Skin epidermis (tissue), 12 donors: ENCODE measurements around the gene EPHA5.

Experiments
- H3K27ac ChIP-seq, 21 experiments: fragments of 200-600 bp; sonication (generic) in 11 of 21; one replicate each; pipeline ENCODE4 v1.5.0; 2020; ENCODE audit warnings: mild to moderate bottlenecking in 3 of 21, inconsistent platforms in 2 of 21, moderate library complexity in 2 of 21
- H3K4me3 ChIP-seq, 7 experiments: fragments of 200-600 bp; sonication (generic) in 2 of 7; one replicate each; pipeline ENCODE4 v1.5.0; 2020; ENCODE audit warnings: inconsistent platforms in 2 of 7, mild to moderate bottlenecking in 2 of 7, moderate library complexity in 1 of 7

The EPHA5 gene

GRCh38 chr4:65515646-65516045 lies 154.6 kb downstream of the EPHA5 start:
- Histone ChIP-seq H3K27ac (no peak overlapping the region), H3K4me3 (no peak overlapping the region)

GRCh38 chr4:65510976-65511375 lies 159.3 kb downstream of the EPHA5 start:
- H3K27ac ChIP-seq: no peak overlapping the region

GRCh38 chr4:65508168-65508567 lies 162.1 kb downstream of the EPHA5 start:
- Histone ChIP-seq H3K27ac (no peak overlapping the region), H3K4me3 (no peak overlapping the region)

More at GRCh38 chr4:65510976-65511375, 159.3 kb downstream of the EPHA5 start:
- no peak overlapping the region for H3K4me3 ChIP-seq

GRCh38 chr4:65502131-65502701 lies 168.1 kb downstream of the EPHA5 start:
- H3K27ac ChIP-seq: no peak overlapping the region

GRCh38 chr4:65498606-65499005 lies 171.7 kb downstream of the EPHA5 start:
- H3K27ac ChIP-seq: no peak overlapping the region
- H3K4me3 ChIP-seq: no peak overlapping the region

More at GRCh38 chr4:65502131-65502701, 168.1 kb downstream of the EPHA5 start:
- H3K4me3 ChIP-seq: no peak overlapping the region

DNA sequence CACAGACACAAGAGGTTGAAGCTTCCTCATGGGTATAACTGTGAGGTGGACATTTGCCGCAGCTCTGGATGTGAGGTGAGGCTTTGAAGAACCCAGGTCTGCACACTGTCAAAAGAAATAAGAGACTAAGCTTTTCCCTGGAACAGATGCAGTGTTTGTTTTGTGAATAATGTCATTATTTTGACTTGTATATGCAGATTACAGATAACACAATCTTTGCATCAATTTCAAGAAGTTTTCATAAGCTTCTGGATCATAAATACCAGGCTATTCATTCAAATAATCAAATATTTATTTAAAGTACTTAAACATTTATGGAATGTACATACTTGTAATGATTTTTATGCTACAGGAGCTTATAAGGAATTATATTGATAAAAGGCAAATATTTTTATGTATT lies 174.8 kb downstream of the EPHA5 start:
- Histone ChIP-seq H3K4me3 (no peak overlapping the region), H3K27ac (no peak overlapping the region)

- Histone ChIP-seq H3K27ac (no peak overlapping the region), H3K4me3 (no peak overlapping the region)
These were observed 187.9 kb downstream of the EPHA5 start for GRCh38 chr4:65482410-65482809.

DNA sequence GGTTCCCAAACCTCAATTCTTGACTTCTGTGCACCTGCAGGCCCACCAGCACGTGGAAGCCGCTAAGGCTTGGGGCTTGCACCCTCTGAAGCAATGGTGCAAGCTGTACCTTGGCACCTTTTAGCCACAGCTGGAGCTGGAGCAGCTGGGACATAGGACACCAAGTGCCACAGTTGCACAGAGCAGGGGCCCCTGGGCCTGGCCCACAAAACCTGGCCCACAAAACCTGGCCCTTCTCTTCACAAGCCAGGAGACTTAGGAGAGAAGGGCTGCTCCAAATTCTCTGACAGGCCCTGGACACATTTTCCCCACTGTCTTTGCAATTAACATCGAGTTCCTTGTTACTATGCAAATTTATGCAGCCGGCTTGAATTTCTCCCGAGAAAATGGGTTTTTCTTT lies 197.8 kb downstream of the EPHA5 start:
- H3K4me3 ChIP-seq: no peak overlapping the region
- no peak overlapping the region for H3K27ac ChIP-seq

DNA sequence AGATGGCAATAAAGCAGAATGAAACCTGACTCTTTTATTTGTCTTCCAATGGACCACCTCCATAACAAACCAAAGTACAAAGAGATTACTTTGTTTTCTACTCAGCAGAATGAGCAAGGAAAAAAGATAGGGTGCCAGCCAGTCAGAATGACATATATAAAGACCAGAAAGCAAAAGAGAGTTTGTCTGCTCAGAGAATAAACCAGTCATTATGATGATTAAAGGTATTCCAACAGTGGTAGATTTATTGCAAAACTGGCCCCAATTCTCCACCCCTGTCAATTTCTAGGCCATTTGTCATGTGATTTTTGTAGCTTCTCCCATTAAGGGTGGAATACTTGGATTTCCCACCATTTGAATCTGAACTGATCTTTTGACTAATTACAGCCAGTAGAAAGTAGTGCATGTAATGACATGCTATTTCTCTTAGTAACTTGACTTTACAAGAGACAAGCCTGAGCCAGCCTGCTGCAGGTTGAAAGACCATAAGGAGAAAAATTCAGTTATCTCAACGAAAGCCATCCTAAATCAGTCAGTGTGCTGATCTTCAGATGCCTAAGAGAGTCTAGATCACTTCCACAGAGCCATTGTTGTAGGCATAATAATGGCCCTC lies 203.1 kb downstream of the EPHA5 start:
- Histone ChIP-seq H3K4me3 (no peak overlapping the region), H3K27ac (no peak overlapping the region)

- H3K4me3 ChIP-seq: no peak overlapping the region
- no peak overlapping the region for H3K27ac ChIP-seq
These were observed 208.5 kb downstream of the EPHA5 start for GRCh38 chr4:65461781-65462180.

DNA sequence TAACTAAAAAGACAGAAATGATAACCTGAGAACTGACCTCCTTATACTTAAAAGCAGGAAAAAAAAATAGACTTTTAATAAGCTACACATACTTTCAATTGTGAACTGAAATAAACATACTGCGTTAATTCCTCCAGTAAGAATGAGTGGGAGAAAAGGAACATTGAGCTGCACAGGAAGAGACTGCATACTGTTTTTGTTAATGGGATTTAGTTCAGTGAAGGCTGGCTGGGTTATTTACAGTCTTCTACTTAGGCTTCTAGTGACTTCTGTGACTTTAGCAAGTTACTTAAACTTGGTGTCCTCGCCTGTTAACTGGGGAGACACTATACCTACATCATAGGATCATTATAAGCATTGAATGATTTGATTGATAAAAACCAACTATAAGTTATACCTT lies 213.3 kb downstream of the EPHA5 start:
- no peak overlapping the region for H3K4me3 ChIP-seq
- H3K27ac ChIP-seq: no peak overlapping the region

GRCh38 chr4:65456579-65456978 lies 213.7 kb downstream of the EPHA5 start:
- no peak overlapping the region for H3K4me3 ChIP-seq
- H3K27ac ChIP-seq: no peak overlapping the region

- no peak overlapping the region for H3K27ac ChIP-seq
- H3K4me3 ChIP-seq: no peak overlapping the region
These were observed 216.9 kb downstream of the EPHA5 start for GRCh38 chr4:65453398-65453797.

GRCh38 chr4:65450899-65451298 lies 219.4 kb downstream of the EPHA5 start:
- Histone ChIP-seq H3K27ac (no peak overlapping the region), H3K4me3 (no peak overlapping the region)

- Histone ChIP-seq H3K4me3 (no peak overlapping the region), H3K27ac (no peak overlapping the region)
These were observed 233.2 kb downstream of the EPHA5 start for GRCh38 chr4:65437102-65437501.

DNA sequence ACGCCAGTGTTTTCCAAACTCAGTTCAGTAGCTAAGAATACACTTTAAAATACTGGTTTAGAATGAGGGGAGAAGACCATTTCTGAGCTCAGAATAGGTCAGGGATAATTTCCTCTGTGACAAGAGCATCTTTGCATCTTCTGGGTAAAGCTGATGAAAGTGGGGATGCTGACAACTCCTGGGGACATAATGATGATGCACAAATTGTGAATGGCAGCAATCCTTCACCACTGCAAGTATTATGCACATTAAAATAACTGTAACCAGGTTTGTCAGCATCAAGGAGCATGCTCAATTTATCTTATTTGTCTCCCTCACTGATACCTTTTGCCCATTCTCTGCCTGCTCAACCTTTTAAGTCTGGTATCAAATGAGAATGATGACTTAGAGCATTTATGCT lies 248.2 kb downstream of the EPHA5 start:
- Histone ChIP-seq H3K4me3 (no peak overlapping the region), H3K27ac (no peak overlapping the region)

DNA sequence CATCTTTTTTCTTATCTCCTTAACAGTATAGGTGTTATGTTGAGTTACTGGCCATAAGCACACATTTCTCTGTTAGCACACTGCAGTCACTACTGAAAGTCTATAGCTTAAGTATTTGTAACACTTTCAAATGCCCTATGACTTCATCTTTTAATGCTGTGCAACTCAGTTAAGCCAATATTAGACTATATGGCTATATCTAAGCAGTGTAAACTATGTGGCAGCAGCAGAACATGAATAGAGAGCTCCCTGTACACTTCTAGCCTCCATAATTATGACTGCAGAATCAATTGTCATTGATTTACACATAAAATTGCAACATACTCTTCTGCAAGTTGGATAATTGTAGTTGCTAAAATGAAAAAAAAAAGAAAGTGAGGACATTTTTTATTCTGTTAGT lies 250.3 kb downstream of the EPHA5 start:
- no peak overlapping the region for H3K27ac ChIP-seq
- no peak overlapping the region for H3K4me3 ChIP-seq

DNA sequence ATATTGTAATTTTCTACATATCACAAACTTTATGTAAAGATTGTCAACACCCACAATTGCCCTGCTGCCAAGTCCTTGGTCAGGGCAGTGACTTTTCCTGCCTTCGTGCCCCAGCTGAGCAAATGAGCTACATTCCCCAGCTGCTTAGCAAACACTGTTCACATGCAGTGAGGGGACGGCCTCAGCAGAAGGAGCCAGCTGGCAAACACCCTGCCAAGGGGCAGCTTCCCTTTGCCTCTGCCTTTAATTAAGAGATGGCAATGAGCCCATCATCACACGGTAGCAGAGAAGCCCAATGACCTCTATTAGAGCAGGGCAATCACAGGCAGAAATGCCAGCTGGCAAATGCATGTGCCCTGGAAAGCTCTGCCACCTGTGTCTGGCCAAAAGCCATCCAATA lies 253.4 kb downstream of the EPHA5 start:
- no peak overlapping the region for H3K27ac ChIP-seq
- H3K4me3 ChIP-seq: no peak overlapping the region

- H3K27ac ChIP-seq: no peak overlapping the region
- no peak overlapping the region for H3K4me3 ChIP-seq
These were observed 262.8 kb downstream of the EPHA5 start for GRCh38 chr4:65407483-65407882.

DNA sequence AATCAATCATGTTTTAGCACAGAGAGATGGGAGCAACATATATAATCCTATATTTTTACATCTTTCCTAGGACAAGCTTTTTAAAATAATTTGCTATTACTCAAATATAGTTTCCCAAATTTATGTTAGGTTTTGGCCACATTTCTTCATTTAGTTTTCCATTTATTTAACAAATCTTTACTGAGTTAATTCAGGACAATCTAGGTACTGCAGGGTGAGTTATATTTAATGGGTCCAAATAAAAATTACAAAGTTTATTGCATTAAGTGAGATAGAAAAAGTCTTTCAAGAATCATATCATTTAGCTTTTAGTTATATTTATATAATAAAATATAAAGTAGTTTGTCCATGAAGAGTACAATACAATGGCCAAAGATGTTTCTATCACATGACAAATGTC lies 269.2 kb downstream of the EPHA5 start:
- no peak overlapping the region for H3K4me3 ChIP-seq

GRCh38 chr4:65399084-65399483 lies 271.2 kb downstream of the EPHA5 start:
- H3K4me3 ChIP-seq: no peak overlapping the region
- H3K27ac ChIP-seq: no peak overlapping the region

More for the DNA sequence above, 269.2 kb downstream of the EPHA5 start:
- no peak overlapping the region for H3K27ac ChIP-seq

GRCh38 chr4:65393078-65393477 lies 277.2 kb downstream of the EPHA5 start:
- H3K27ac ChIP-seq: no peak overlapping the region
- H3K4me3 ChIP-seq: no peak overlapping the region
